Activated CD4-positive, alpha-beta T cell treated with anti-CD3 and anti-CD28 coated beads, Interleukin-2, amount 50 U/mL, for 16 hours (primary cell): ENCODE results near the gene CHRNA3.

Source experiments
- DNase-seq: peaks from one replicate; pipeline ENCODE4 v3.0.0-alpha.2; 2020

Gene CHRNA3

DNA sequence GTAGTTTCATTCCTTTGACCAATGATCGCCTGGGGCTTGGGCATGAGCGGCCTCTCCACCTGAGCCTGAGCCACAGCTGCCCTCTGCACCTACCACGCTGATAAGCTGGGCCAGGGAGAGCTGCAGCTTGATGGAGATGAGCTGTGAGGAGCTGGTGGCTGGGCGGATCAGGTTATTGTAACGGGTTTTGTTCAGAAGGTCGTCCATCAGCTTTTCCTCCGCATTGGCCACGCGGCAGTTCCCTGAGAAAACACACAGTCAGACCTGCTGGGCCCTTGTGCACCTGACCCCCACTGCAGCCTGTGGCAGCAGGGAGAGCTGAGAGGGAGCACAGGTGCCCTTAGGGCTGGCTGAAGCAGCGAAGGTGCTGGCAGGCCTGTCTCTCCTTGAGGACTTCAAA is 14.6 kb upstream of the CHRNA3 start:
- DNase-seq: no peak

DNA sequence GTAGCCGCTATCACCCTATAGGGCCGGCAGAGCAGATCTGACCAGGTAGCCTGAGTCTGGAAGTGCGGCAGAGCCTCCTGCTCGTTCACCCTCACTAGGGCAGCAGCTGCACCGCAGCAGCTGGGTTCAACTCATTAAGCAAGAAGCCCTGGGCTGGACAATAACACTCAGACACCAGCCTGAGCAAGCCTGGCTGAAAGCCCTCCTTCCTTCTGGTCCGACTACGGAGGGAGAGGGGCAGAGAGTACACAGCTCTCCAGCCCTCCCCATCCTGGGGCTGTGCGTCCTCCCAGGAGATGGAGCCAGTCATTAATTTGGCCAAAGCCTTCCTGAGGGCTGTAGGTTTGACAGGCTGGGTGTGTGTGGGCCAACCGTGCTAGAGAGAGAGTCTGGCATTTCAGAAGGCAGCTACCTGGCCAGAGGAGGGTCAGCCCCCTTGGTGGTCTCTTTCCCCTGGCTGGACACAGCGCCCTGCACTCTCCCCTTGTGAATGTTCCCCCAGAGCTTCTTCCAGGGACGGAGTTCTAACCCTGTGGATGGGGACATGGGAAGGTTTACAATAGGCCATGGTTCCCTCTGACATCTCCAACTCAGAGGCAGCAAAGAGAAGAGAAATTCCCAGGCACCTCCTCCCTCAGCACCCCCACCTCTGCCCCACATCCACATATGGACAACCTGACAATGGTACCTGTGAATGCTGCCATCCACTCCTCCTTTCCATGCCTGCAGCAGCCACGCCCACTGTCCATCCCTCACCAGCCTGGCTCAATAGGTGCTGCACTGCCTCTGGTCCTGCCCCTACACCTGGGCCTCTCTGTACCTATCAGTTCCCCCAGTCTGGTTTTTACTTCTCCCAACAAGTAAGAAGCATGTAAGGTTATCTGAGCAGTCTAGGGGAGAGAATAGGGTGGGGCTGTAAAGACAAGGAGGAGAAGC is 13.7 kb upstream of the CHRNA3 start:
- no peak for DNase-seq

DNA sequence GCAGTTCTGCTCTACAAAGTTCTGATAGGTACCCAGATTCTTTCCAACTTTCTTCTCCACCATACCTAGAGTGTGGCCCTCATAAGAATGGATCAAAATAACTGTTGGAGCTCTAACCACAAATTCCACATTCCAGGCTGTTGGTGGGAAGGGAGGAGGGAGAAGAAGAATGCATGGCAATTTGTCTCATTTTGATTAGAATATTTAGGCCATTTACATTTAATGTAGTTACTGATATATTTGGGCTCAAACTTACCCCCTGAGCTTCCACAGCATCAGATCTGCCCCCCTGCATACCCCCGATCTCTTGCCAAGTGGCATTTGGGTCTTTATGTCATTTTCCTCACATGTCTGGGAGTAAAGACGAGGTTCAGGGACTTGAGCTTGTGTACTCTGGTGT is 12.6 kb upstream of the CHRNA3 start:
- DNase-seq: no peak

DNA sequence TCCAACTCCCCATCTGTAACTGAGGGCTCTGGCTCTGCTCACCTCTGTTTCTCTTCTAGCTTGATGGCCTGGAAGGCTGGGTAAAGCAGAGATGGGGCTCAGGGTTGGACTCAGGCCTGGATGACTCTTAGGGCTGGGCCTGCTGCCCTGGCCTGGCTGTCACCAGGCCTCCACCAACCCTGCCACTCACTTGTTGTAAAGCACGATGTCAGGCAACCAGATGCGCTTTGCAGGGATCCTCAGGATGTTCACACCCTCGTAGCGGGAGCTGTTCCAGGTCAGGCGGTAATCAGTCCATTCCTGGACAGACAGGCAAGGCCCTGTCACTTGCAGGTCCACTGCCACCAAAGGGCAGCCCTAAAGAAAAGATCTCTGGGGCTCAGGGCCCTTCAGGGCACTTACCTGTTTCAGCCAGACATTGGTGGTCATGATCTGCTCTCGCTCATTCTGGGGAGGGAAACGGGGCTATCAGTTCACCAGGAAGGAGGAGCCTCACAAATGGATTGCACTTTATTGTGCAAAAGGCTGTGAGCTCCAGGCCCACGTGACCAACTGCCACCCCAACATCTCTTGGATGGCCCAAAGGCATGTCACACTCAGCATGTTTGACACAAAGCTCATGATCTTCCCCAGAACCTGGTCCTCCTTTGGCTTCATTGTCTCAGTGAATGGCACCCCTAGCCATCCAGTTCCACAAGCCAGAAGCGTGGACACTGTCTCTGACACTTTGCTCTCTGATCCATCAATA is 10.3 kb upstream of the CHRNA3 start:
- DNase-seq: no peak

DNA sequence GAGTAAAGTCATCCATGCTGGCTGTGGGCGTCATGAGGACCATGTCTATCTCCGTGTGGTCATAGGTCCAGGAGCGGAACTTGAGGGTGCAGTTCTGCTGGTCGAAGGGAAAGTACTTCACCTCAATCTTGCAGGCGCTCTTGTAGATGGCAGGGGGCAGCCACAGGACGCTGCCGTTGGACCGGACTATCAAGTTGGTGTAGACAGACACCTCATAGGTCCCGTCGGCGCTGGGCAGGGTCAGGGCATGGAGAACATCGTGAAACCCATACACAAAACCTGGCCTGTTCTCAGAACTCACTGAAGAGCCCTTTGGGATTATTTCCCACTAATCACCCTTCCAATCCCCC is 8.9 kb upstream of the CHRNA3 start:
- no peak for DNase-seq

DNA sequence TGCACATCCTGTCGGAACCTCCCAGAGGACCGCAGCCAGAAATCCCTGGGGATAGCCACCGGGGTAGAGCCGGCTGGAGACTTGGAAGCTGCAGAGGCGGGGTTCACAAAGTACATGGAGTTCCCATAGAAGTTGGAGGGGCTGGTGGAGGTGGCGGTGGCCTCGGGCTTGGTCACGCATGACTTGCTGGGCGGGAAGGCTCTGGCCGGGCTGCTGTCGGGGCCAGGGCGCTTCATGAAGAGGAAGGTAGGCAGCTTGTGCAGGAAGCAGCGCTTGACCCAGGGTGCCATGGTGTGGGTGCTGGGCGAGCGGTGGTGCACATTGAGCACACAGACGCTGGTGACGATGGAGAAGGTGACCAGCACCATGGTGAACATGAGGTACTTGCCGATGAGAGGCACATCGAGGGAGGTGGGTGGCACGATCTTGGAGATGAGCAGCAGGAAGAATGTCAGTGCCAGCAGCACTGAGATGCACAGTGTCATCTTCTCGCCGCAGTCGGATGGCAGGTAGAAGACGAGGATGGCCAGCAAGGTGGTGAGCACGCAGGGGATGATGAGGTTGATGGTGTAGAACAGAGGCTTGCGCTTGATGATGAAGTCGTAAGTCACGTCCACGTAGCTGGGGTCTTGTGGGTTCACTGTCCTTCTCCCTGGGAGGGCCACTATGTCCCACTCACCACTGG is 8.4 kb upstream of the CHRNA3 start:
- DNase-seq: no peak

DNA sequence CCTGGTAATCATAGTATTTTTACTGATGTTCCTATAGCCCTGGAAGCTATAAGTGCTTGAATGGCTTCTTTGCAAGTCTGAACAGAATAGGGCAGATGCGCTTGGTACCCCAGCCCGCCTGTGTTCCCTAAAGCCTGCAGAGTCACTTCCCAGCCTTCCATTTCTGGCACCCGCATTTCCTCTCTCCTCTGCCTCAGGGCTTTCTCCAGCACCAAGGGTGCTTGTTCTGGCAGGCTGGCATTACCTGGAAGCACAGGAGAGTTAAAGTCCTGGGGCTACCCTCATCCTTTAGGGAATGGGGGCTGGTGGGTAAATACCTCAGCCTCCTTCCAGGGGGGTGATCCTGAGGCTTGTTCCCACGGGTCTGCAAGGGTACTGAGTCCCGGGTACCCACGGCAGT is 7.4 kb upstream of the CHRNA3 start:
- DNase-seq: no peak

DNA sequence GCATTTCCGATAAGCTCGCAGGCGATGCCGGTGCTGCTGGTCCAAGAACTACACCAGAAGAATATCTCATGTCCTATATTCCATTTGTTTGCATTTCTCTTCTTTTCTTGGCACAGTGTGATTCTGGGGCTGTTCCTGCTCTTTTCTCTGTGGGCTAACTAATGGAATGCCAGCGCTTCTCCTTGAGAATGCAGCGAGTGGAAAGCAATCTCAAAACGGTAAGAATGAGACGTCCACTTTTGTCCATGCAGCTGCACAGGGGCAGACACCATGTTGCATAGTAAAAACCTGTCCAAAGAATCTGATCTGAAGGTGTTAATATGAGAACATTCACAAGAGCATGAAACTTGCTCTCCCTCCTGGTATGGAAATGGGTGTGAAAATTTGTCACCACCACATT is 6.6 kb upstream of the CHRNA3 start:
- no peak for DNase-seq

DNA sequence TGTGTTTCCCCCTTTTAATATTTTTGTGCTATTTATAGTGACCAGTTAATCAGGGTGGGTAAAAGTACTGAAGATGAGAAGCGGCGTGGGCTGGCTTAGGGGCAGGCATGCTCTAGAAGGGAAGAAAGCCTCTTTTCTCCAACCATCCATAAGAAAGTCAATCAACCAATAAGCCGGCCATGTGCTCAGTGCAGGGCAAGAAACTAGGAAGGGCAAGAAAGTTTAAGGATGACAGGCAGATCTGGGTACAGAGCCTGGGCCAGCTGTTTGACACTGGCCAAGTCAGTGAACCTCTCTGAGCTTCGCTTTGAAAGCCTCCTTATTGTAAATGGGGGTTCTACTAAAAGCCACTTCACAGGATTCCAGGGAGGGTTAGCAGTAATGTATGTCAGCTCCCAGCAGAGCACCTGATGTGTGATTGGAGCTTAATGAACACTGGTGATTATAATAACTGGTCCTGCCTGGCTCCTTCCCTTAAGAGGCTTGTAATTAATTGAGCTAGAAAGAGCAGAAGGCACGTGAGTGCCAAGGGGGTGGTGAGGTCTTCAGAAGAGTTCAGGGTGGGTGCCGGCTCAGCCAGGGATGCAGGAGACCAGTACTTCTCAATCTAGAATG is 5.7 kb upstream of the CHRNA3 start:
- DNase-seq: no peak

DNA sequence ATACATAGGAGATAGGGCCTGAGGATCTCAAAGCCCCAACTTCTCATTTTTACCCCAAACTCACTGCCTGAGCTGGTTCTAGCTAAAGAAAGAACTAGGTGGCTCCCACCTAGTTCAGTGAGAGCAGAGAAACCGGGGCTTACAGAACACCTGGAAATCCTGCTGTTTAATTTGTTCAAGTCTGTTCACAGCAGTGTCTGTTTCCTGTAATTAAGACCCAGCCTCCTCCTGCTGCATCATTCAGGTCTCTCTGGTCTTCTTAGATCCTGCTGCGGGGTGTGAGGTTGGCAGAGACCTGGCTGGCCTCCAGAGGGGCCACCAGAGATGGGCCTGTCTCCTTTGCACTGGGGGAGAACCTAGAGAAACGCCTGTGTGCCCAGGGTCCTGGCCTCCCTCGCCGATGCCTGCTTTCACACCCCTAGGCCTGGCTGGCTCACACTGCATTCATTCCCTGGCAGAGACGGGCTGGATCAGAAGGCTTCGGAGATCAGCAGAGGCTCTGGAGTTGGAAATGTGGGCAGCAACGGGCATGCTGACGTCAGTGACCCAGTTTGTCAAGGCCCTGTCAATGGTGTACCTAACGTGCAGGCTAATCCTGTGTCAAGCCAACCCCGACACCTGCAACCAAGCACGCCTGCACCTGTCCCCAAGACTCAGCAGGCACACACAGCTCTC is 4.9 kb upstream of the CHRNA3 start:
- DNase-seq: no peak

DNA sequence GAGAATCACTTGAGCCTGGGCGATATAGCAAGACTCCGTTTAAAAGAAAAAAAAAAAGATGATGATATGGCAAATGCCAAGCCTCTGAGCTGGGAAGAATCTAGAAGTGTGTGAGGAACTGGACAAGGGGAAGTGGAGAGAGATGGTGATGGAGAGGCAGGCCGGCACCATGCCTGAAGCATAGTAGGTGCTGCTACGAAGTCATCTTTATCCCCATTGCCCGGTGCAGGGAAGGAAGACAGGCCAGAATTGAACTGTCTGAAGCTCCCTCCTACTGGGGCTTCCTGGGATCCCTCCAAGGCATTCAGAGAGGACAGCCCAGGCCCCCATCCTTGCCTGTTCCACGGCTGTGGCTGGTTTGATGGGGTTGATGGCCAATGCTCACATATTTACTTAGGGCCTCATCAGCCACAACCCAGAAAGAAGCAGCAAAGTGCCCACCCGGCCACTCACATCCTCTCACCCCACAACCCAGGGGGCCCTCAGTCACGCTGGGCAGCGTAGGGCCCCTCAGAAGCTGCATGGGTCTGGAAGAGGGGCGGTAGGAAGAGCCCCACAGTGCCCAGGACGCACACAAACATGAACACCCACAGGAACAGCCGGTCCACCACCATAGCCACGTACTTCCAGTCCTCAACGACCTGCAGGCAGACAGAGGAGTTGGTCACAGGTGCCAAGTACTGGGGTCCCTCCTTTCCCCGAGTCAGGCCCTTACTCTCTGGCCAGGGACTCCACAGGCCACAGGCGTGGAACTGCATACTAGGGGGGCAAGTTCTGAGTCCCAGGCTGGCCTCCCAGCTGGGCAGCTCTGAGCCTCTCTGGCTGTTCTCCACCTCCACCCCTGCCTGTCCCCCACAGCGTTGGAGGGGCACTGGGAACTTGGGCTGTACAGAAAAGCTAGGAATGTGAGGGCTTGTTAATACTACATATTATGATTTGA is 4.1 kb upstream of the CHRNA3 start:
- DNase-seq: no peak

DNA sequence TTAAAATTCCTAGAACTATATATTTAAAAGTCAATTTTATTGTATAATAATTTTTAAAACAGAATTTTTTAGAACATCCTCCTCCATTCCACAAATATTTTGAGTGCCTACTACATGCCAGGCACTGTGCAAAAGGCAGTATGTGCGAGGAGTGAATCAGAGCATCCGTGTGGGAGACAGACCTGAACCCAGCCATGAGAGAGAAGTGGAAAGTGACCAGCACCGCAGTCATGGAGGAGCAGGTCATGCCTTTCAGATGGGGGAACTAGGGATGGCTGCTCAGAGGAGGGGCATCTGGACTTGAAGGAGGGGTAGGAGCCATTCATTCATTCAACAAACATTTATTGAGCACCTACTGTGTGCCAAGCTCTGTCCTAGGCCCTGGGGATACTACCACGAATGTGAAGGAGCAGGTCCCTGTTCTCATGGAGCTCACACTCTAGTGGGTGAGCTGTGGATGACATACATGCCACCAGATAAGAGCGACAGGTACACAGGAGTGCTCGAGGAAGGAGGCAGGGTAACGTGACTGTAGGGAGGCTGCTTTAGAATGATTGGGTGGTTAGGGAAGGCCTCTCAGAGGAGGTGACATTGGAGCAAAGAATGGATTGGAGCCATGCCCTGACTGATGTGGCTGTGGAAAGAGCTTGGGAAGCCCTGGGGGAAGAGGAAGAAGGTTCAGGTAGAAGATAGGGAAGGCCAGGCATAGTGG is 3.1 kb upstream of the CHRNA3 start:
- no peak for DNase-seq

DNA sequence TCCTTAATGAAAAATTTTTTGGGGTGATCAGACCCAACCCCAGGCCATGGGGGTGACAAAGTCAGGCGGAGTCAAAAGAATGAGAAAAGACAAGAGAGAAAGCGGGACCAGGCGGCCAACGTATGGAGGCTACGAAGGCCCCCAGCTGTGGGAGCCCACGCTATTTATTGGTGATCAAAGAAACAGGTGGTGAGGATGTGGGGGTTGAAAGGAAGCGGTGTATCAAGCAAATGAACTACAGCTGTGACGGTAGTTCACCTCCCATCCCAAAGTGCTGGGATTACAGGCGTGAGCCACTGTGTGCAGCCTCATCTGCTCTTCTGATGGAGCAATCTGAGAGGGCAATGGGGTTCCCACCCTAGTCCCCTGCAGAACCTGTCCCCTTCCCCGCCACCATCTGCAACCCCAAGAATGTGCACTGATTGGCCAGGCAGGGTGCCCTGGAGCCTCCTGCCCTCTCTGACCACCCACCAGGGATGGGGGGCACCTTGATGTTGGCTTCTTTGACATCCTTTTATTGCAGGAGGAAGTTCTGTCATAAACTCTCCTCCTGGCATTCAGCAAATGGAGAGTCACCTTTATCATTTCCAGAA is 1.1 kb upstream of the CHRNA3 start:
- no peak for DNase-seq

DNA sequence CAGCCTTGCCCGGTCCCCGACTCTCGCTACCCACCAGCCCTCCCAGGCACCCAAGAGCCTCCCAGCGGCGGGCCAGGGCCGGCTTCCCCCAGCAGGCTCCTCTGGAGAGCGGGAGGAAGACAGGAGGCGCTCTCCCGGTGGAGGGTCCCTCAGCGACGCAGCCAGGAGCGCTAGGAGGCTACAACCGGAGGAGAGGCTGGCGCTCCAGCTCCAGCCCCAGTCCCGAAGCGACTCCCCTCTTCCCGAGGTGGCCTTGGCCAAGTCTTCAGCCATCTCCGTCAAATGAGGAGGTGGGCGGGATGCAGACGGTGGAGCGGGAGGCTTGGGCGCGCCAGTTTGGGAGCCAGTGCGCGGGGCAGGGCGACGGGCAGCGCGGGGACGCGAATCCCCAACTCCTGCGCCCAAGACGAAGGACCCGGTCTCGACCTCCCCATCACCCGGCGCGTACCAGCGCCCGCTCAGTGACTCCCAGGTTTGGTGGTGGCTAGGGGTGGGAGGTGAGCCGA is 722 bp downstream of the CHRNA3 start:
- DNase-seq: no peak

DNA sequence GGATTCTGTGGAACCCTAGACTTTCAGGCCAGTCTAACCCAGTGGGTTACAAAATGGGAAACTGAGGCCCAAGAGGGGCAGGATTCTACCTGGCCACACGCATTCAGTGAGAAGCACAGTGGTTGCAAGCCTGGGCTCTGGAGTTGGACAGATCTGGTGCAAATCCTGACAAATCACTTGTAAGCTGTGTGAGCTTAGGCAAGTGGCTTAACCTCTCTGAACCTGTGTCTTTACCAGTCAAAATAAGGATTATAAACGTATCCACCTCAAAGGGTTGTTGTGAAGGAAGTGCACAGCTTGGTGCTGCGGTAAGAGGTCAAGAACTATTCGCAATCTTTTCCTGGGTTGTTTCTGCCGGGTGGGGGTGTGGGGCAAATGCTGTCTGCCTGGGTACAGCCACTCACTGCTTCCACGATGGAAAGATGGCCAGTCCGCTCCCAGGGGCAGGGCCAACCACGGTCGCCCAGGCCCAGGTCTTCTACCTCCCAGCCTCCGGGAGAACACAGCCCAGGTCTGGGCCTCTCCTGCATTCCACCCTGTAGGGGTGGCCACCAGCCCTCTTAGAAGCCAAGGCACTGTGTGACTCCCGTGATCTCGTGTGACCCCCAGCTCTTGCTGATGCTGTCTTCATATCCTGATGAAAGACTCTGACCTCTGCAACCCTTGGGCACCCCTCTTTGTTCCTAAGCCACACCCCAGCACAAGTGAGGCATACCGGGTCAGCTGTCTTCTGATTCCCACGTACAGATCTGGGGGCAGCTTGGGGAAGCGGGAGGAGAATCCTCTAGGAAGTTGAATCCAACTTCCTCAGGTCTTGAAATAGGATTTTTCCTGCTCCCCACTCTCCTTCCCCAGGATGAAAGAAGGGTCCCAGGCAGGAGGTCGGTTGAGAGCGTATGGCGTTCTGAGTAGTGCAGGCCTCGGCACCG is 1.5 kb downstream of the CHRNA3 start:
- no peak for DNase-seq

DNA sequence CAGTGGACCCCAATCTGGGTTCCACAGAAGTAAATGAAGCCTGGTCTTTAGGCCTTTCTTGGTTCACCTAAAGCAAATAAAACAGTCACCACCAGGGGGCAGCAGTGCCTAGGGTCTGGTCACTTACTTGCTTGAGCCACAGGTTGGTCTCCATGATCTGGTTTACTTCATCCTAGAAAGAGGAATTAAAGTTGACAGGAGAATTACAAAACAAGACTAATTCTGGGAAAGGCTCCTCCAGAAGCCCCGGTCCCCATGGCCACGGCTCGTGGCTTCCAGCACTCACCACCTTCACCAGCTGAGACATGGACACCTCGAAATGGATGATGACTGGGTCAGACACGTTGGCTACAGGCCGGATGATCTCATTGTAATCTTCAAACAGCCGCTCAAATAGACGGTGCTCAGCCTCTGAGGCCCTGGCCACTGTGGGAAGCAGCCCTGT is 2.3 kb downstream of the CHRNA3 start:
- peak; percentile 82 for DNase-seq

DNA sequence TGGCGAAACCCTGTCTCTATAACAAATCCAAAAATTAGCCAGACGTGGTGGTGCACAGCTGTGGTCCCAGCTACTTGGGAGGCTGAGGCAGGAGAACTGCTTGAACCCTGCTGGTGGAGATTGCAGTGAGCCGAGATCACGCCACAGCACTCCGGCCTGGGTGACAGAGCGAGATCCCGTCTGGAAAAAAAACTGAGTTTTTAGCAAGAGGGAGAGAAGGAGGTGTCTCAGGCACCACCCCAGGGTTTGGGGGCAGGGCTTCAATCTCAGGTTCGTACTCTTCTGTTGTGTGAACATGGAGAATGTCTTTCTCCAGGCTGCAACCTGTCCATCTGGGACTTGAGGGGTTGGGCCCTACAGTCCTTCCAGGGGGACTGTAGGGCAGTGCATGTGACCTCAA is 2.7 kb downstream of the CHRNA3 start:
- DNase-seq: no peak

DNA sequence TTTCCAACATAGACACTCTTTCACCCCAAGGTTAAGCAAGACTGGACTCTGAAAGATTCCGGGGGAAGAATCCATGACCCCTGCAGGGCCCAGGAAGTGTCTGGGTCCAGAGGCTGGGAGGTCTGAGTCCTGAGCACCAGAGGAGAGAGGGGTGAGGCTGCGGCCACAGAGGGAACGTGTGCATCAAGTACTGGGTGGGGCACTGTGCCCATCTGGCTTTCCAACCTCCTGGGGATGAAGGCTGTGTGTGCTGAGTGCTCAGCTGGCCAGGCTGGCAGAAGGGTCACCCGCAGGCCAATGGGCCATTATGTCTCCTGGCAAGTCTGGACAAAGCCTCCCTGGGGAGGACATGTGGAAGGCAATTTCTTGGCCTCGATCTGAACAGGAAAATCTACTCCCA is 3.3 kb downstream of the CHRNA3 start:
- no peak for DNase-seq

DNA sequence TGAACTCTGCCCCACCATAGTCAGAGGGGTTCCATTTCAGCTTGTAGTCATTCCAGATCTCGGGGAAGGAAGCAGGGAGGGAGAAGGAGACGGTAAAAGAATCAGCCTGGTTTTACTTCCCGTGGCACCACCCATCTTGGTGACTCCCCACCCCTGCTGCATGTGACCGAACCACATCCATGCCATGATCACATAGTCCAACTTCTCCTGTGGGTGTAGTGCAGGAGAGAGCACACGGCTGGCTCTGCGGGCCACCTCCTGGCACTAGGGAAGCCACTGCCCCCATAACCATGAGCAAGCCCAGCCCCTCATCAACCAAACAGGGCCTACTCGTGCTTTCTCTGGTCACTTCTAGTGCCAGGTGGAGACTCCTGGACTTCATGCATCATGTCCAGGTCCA is 3.7 kb downstream of the CHRNA3 start:
- DNase-seq: no peak
